Ishikawa (cell line): Measurements from ENCODE around the gene ADGRG3.

Experiments used
- EGR1 ChIP-seq: IDR thresholded peaks from 2 replicates; pipeline ENCODE4 v1.6.1; 2012
- EP300 ChIP-seq: IDR thresholded peaks from 2 replicates; pipeline ENCODE4 v1.6.1; 2012; ENCODE audit warnings: borderline replicate concordance
- FOXM1 ChIP-seq: IDR thresholded peaks from 2 replicates; pipeline ENCODE4 v1.6.1; 2012; ENCODE audit warnings: low read depth, borderline replicate concordance
- MAX ChIP-seq: IDR thresholded peaks from 2 replicates; pipeline ENCODE4 v1.6.1; 2012
- RAD21 ChIP-seq: IDR thresholded peaks from 2 replicates; pipeline ENCODE4 v1.6.1; 2012; ENCODE audit warnings: low read depth
- TAF1 ChIP-seq: IDR thresholded peaks from 2 replicates; pipeline ENCODE4 v1.6.1; 2012; ENCODE audit warnings: low read depth, mild to moderate bottlenecking
- TCF12 ChIP-seq: IDR thresholded peaks from 2 replicates; pipeline ENCODE4 v1.6.1; 2012; ENCODE audit warnings: low read depth
- TEAD4 ChIP-seq: IDR thresholded peaks from 2 replicates; pipeline ENCODE4 v1.6.1; 2012
- YY1 ChIP-seq: IDR thresholded peaks from 2 replicates; pipeline ENCODE4 v1.6.1; 2012; ENCODE audit warnings: low read depth
- ZBTB7A ChIP-seq: IDR thresholded peaks from 2 replicates; pipeline ENCODE4 v1.6.1; 2012; ENCODE audit warnings: low read depth
- TF ChIP-seq, protein P1 (sequence below): IDR thresholded peaks from 2 replicates; pipeline ENCODE4 v1.6.1; 2012; ENCODE audit warnings: low read depth, mild to moderate bottlenecking

DNA sequence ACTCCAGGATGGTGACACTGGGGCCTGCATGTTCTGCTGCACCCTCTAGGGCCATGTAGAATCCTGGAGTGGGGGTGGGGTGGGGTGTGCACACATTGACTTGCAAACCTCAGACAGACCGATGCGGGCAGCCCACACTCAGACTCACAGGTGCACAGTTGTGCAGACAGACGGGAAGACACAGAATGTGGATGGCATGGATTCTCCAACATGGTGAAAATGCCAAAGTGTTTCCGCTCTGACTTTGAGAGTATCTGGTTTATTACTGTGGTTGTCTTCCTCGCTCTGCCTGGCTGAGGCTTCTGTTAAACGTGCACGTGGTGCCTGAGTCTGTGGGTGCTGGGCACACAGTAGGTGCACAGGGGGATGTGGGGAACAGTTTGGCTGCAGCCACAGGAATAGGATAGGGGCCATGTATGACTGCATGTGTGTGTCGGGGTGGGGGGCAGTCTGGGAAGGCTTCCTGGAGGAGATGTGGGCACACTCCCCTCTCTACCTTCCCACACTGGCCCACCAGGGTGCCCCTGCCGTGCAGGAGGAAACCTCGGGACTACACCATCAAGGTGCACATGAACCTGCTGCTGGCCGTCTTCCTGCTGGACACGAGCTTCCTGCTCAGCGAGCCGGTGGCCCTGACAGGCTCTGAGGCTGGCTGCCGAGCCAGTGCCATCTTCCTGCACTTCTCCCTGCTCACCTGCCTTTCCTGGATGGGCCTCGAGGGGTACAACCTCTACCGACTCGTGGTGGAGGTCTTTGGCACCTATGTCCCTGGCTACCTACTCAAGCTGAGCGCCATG, 9.0 kb upstream of the ADGRG3 start:
- TF ChIP-seq EP300, result no peak
- no peak for TF ChIP-seq EGR1
- TF ChIP-seq YY1, result no peak
- TF ChIP-seq TAF1, result no peak
- TF ChIP-seq MAX, result no peak
- TF ChIP-seq RAD21, result no peak
- TF ChIP-seq, protein P1, sequence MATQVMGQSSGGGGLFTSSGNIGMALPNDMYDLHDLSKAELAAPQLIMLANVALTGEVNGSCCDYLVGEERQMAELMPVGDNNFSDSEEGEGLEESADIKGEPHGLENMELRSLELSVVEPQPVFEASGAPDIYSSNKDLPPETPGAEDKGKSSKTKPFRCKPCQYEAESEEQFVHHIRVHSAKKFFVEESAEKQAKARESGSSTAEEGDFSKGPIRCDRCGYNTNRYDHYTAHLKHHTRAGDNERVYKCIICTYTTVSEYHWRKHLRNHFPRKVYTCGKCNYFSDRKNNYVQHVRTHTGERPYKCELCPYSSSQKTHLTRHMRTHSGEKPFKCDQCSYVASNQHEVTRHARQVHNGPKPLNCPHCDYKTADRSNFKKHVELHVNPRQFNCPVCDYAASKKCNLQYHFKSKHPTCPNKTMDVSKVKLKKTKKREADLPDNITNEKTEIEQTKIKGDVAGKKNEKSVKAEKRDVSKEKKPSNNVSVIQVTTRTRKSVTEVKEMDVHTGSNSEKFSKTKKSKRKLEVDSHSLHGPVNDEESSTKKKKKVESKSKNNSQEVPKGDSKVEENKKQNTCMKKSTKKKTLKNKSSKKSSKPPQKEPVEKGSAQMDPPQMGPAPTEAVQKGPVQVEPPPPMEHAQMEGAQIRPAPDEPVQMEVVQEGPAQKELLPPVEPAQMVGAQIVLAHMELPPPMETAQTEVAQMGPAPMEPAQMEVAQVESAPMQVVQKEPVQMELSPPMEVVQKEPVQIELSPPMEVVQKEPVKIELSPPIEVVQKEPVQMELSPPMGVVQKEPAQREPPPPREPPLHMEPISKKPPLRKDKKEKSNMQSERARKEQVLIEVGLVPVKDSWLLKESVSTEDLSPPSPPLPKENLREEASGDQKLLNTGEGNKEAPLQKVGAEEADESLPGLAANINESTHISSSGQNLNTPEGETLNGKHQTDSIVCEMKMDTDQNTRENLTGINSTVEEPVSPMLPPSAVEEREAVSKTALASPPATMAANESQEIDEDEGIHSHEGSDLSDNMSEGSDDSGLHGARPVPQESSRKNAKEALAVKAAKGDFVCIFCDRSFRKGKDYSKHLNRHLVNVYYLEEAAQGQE, result no peak
- no peak for TF ChIP-seq ZBTB7A
- TF ChIP-seq TCF12, result no peak
- no peak for TF ChIP-seq FOXM1
- TF ChIP-seq TEAD4, result no peak
